Measurements from ENCODE around the gene ABHD17B.
A peak's percentile ranks its signal among the peaks of the same experiment; 100 is the strongest.
"Not testable (repeated sequence)": the region's sequence is repeated elsewhere in the genome, so short reads cannot be mapped to it uniquely, and the experiment has no call there.

Gene ABHD17B

DNA sequence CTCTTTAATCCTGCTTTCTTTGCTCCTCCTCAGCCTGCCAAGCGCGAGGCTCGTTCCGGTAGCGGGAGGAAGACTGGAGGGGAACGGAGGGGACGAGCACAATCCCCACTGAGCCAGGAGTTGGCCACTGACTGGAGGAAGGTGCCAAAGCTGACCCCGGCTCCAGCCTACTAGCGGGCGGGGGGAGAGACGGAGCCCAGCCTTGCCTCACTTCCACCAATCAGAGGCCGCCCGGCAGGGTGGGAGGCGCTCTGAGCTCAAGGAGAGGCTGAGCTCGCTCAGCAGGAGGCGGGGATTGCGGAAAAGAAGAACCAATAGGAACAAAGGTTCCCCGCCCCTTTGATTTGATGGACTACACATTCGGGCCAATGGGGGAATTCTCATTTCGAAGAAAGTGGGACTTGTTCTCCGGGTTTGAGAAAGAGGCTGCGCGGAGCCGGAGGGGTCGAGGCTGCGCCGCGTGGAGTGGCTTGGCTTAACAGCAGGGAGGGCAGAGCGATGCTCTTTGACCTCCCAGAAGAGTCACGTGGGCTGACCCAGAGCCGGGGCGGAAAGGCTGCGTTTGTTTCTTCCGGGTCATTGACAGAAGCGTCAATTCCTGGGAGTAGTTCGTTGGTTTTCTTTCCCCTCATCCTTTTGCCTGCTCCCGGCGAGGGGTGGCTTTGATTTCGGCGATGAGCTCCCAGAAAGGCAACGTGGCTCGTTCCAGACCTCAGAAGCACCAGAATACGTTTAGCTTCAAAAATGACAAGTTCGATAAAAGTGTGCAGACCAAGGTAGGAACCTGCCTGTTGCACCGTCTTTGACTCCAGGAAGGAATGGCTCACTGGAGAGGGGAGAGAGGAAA, at the start of gene ABHD17B, which contains the start of gene C9orf85:
Gene ABHD17B (minus strand): TSS at position 133 of the 847 bp plus-strand sequence. CDS start 36,113 bp downstream, outside the sequence.
Gene C9orf85 (plus strand): TSS at position 579 of the 847 bp plus-strand sequence. CDS start 96 bp downstream, at position 675.
- Histone ChIP-seq H3K4me3 (peak within 1 kb of the TSS; percentile 69 to 98 (median 91)), H3K27ac (peak within 1 kb of the TSS; percentile 61 to 98 (median 91))

- no peak overlapping the region for H3K4me3 ChIP-seq
- H3K27ac ChIP-seq = no peak overlapping the region
Measured at GRCh38 chr9:71955300-71955915, 44.4 kb upstream of the ABHD17B start.

DNA sequence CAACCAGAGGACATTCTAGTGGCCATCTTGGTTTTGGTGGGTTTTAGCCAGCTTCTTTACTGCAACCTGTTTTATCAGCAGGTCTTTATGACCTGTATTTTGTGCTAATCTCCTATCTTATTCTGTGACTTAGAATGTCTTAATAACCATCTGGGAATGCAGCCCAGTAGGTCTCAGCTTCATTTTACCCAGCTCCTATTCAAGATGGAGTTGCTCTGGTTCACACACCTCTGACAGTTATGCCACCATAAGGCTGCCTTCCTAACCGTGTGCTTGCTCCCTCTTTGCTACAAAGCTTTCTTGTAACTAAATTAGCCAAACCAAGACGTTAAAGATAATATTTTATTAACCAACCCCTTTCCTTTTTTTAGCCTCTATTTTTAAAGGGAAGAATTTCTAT, 43.7 kb upstream of the ABHD17B start:
- H3K4me3 ChIP-seq, H3K27ac ChIP-seq: not testable (repeated sequence)

GRCh38 chr9:71944754-71945375, 33.9 kb upstream of the ABHD17B start:
- Histone ChIP-seq H3K27ac (peak overlapping the region in 16 of 21 experiments; percentile 9 to 66 (median 46)), H3K4me3 (no peak overlapping the region)

GRCh38 chr9:71941998-71942567, 31.1 kb upstream of the ABHD17B start:
- peak overlapping the region in 1 of 21 experiments; percentile 13 for H3K27ac ChIP-seq
- no peak overlapping the region for H3K4me3 ChIP-seq

- Histone ChIP-seq H3K4me3 (no peak overlapping the region), H3K27ac (no peak overlapping the region)
Measured at GRCh38 chr9:71941060-71941568, 30.1 kb upstream of the ABHD17B start.

DNA sequence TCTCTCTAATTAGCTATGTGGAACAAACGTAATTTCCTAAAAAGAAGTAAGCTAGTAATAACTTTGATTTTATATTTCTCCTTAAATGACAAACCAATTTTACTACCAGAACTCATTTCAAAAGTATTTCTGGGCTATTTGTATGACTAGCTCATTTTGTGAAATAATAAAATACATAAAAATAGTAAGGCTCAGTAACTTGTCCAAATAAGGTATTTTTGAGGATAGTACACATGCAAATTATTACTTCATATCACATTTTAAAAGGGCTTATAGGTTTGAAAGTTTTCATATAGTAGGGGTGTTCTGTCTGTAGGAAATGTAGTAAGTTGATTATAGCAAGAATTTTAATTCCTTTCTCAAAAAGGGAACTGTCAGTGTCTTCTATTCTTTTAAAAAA, 26.9 kb upstream of the ABHD17B start:
- peak overlapping the region in 11 of 21 experiments; percentile 1 to 69 (median 33) for H3K27ac ChIP-seq
- no peak overlapping the region for H3K4me3 ChIP-seq

GRCh38 chr9:71937070-71937625, 26.2 kb upstream of the ABHD17B start:
- Histone ChIP-seq H3K27ac (peak overlapping the region in 12 of 21 experiments; percentile 5 to 69 (median 38)), H3K4me3 (no peak overlapping the region)

- no peak overlapping the region for H3K4me3 ChIP-seq
- peak overlapping the region in 2 of 21 experiments; percentile 21 to 47 for H3K27ac ChIP-seq
Measured at GRCh38 chr9:71936066-71936465, 25.1 kb upstream of the ABHD17B start.

DNA sequence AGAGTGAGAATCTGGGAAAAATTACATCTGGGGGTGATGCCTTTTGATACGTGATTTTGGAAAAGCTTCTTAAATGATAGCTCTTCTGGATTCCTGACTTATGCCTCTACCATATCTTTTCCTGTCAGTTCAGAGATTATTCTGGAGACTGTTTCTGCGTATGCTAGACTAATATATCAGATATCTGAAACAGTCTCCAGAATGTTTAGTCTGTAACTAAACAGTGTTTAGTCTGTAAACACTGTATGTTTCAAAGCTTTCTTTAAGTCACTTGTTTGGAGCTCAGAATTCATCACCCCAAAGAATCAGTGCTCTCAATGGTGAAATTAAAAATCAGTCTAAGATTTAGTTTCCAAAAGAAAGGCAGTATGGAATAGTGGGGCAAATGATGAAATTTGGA, 20.2 kb upstream of the ABHD17B start:
- Histone ChIP-seq H3K27ac (no peak overlapping the region), H3K4me3 (no peak overlapping the region)

DNA sequence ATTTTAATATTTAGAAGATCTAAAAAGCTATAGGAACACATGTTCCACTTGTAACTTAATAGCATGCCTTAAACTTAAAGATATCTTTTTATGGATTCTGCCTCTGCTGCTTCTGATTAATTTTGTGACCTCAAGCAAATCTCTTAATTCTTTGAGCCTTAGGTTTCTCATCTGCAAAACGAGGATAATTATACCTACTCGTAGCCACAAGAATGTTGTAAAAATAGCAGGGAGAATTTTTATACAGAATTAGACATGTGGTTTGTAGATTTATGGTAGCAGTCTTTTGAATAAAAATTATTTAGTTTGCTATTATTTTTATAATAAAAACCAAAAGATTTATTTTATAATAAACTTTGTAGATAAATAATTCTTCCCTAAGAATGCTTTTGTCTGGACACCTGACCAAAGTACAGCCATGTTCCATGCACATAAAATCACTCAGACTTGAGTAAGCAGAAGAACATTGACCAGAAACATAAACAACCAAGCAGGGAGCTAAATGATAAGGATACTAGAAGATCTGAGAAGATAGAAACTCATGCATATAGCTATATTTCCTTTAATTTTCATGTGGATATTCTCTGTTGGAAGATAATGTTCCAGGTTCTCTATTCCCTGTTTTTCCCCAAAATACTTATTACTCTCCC, 18.9 kb upstream of the ABHD17B start:
- peak overlapping the region in 4 of 21 experiments; percentile 10 to 29 (median 18) for H3K27ac ChIP-seq
- no peak overlapping the region for H3K4me3 ChIP-seq

DNA sequence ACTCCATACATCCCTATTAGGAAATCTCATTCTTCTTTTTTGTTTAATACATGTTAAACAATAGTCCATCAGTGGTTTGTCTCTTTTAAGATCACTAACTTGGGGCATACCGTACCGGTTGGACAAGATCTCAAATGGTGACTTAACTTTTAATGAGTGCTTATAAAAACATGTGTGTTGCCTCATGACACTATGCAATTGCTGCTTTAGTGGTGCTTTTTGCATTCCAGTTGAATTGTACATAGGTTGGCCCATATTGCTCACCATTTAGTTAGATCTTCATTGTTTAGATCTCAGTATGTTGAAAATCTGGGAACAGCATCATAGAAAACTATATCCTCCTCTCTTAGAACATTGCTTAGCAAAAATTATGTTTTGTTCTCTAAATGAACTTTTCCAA, 18.2 kb upstream of the ABHD17B start:
- peak overlapping the region in 4 of 21 experiments; percentile 10 to 59 (median 18) for H3K27ac ChIP-seq
- H3K4me3 ChIP-seq = no peak overlapping the region

DNA sequence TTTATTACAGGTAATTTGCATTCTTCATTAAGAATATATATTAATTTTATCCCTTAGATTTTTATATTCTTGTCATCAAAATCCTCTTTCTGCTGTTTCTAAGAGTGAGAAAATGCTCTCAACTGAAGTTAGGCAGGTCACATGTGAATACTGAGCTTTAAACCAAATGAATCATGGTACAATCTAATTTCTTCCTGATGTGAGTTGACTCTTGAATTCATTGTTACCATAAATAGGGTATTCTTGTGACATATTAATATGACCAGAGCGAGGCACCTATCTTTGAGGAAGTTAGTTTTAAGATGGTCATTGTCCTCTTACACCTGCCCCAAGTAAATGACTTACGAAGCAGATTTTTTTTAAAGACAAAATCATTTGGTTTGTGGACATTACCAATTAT, 17.8 kb upstream of the ABHD17B start:
- H3K27ac ChIP-seq = peak overlapping the region in 4 of 21 experiments; percentile 13 to 59 (median 18)
- no peak overlapping the region for H3K4me3 ChIP-seq

DNA sequence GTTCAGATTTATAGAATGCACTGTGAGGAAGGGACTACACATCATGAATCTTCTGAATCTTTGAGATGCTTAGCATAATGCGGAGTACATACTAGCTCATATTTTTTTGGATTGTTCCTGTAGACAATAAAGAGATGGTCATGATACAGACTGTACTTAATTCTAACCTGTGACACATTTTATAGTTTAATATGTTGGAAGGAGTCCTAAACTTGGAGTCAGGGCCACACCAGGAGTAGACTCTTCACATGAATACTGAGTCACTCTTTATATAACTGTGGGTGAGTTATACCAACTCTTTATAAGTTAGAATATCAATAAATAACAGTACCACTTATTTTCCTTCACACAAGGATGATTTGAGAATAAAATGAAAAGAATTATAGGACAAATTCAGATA, 17.4 kb upstream of the ABHD17B start:
- H3K4me3 ChIP-seq = no peak overlapping the region
- peak overlapping the region in 4 of 21 experiments; percentile 13 to 59 (median 18) for H3K27ac ChIP-seq

DNA sequence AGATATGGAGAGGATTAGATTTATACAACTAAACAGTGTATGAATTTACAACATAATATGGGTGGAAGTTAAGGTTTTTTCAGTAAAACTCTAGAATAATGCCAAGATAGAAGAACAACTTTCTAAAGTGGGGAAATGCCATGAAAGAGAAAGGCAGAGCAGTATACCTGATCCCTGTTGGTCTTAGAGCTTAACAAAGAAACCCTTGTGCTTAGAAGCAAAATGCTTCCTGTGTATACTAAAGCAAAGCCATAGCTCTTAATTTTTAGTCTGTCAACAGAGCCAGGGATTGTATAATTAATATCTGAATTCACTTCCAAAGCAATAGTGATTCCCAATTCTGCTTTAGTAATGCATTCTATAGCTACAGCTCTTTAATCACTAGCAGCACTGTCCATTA, 14.8 kb upstream of the ABHD17B start:
- H3K27ac ChIP-seq = no peak overlapping the region

DNA sequence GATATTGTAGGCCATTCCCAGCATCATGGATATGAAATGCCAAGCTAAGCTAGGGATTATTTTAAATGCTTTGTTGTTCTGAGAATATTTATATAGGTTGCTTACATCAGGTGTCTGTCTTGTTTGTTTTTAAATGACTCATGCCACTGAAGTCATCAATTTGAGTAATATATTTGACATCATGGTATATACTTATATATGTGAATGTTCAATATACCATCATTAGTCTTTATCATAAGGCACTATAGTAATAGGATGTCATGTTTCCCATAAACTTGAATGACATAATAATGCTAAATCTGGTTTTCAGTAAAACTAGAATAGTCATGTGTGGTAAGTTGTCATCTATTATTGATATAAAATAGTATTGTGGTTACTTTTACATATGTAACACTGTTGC, 13.6 kb upstream of the ABHD17B start:
- Histone ChIP-seq H3K4me3 (no peak overlapping the region), H3K27ac (peak overlapping the region in 1 of 21 experiments; percentile 47)

More for the DNA sequence above, 14.8 kb upstream of the ABHD17B start:
- H3K4me3 ChIP-seq = no peak overlapping the region

GRCh38 chr9:71921190-71921814, 10.3 kb upstream of the ABHD17B start:
- Histone ChIP-seq H3K27ac (no peak overlapping the region), H3K4me3 (no peak overlapping the region)

- Histone ChIP-seq H3K4me3 (no peak overlapping the region), H3K27ac (no peak overlapping the region)
Measured at GRCh38 chr9:71920456-71921189, 9.6 kb upstream of the ABHD17B start.
